GM12801 (cell line): ENCODE measurements around the gene ACBD5.

Experiments used
- CTCF ChIP-seq: IDR thresholded peaks from one replicate; pipeline ENCODE4 v1.5.1; 2011; ENCODE audit warnings: control low read depth; ENCODE audit not compliant: insufficient read length; ENCODE audit errors: extremely low read depth

ACBD5 gene, protein sequence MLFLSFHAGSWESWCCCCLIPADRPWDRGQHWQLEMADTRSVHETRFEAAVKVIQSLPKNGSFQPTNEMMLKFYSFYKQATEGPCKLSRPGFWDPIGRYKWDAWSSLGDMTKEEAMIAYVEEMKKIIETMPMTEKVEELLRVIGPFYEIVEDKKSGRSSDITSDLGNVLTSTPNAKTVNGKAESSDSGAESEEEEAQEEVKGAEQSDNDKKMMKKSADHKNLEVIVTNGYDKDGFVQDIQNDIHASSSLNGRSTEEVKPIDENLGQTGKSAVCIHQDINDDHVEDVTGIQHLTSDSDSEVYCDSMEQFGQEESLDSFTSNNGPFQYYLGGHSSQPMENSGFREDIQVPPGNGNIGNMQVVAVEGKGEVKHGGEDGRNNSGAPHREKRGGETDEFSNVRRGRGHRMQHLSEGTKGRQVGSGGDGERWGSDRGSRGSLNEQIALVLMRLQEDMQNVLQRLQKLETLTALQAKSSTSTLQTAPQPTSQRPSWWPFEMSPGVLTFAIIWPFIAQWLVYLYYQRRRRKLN

DNA sequence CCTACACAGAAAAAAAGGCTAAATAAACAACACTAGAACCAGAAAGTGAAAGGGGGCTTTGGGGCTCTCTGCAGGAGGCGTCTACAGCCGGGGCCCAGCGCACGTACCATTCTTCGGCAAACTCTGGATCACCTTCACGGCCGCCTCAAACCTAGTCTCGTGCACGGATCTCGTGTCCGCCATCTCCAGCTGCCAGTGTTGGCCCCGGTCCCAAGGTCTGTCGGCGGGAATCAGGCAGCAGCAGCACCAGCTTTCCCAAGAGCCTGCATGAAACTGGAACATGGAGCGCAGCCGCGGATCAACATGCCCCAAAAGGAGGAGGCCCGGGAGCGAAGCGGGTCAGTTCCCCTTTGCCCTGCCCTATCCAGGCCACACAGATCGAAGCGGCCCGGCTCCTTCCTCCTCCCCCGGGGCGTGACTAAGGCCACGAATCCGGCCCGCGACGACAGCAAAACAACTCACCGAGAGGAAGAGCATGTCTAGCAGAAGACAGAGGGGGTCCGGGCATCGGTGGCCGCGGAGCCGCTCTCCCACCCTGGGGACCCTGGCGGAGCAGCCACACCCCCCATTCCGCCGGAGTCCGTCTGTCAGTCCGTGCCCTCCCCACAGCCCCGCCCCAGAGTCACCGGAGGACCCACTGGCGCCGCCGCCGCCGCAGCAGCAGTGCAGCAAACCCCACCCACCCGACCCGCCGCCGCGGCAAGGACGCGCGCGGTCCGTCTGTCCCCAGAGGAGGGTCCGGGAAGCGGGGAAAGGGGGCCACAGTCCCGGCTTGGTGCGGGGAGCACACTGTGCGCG is at the start of gene ACBD5:
Gene ACBD5 (minus strand): TSS at position 586 of the 798 bp plus-strand sequence. CDS start 109 bp downstream, at position 477.
- TF ChIP-seq CTCF: no peak

DNA sequence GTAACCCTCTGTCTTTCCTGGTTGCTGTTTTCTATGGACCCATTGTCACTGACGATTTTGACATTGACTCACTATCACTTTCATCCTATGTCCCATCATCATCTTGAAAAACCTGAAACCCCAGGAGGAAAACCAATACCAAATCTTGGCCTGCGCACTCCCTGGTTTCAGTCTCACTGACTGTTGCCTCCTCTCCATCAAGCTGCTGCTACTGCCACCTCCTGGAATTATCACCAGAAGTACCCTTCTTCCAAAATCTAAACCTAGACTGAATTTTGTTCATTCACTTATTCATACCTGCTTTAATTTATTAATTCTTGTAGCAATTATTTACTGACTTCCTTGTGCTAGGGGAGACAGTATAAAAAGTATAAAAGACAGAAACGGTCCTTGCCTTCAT is 44.5 kb upstream of the ACBD5 start:
- TF ChIP-seq CTCF: no peak

- no peak for TF ChIP-seq CTCF
Measured at GRCh38 chr10:27276581-27276980, 36.0 kb upstream of the ACBD5 start.

DNA sequence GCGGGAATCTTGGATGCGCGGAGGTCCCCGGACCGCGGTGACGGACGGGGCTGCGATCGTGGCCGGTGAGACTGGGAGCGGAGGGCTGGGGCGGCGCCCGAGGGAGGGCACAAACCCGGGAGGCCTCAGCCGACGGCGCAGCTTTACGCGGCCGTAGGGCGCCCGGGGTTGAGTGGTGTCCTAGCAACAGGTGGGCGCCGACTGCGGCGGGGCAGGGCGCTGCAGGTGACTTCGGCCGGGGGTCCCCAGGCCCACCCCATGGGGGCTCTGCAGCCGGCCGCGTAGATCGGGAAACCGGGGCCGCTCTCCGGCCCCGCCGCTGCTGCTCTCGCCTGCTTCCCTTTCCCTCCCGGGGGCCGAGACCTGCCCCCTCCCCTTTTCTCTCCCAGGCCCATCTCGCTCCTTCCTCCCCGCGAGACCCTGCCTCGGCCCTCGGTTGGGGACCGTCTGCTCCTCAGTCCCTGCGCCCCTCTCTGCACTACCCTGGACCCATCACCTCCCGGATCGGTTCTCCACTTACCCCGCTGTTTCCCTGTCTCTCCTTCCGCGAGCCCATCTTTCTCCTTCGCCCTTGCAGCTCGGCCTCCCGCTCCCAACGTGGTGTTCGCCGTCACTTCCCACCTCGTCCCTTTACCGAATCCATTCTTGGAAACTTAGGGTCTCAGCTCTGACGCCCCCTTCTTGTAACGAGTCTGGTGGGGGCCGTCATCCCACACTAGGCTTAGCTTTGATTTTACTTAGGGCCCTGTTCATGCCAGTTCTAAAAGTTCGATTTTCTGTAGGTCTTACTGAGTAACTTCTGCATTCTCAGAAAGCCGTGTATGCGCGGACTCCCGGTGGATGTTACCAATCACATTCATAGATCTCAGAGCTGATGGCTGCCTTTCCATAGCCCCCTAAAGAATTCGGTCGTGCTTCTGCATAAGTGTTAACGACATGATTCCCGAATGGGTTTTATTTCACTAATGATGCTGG is 18.5 kb upstream of the ACBD5 start:
- no peak for TF ChIP-seq CTCF

- no peak for TF ChIP-seq CTCF
Measured at GRCh38 chr10:27258492-27258837, 17.9 kb upstream of the ACBD5 start.

DNA sequence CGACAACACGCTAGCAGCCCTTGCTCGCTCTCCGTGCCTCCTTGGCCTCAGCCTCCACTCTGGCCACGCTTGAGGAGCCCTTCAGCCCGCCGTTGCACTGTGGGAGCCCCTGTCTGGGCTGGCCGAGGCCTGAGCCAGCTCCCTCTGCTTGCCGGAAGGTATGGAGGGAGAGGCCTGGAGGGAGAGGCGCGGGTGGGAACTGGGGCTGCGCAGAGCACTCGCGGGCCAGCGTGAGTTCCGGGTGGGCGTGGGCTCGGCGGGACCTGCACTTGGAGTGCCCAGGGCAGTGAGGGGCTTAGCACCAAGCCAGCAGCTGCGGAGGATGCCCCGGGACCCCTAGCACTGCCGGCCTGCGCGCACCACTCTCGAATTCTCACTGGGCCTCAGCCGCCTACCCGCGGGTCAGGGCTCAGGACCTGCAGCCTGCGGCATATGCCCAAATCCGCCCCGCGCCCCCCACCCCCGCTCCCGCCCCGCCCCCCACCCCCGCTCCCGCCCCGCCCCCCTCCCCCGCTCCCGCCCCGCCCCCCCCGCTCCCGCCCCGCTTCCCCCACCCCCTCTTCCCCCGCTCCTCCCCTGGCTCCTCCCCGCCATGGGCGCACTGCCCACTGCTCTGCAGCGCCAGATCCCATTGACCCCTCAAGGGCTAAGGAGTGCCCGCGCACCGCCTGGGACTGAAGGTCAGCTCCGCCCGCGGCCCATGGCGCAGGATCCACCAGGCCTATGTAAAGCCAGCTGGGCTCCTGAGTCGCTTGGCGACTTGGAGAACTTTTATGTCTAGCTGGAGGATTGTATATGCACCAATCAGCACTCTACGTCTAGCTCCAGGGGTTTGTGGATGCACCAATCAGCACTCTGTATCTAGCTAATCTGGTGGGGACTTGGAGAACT is 15.9 kb upstream of the ACBD5 start:
- TF ChIP-seq CTCF: no peak
